ENCODE data around the gene PPP3CA.
"Not testable (repeated sequence)": the region's sequence is repeated elsewhere in the genome, so short reads cannot be mapped to it uniquely, and the experiment has no call there.

The PPP3CA gene

DNA sequence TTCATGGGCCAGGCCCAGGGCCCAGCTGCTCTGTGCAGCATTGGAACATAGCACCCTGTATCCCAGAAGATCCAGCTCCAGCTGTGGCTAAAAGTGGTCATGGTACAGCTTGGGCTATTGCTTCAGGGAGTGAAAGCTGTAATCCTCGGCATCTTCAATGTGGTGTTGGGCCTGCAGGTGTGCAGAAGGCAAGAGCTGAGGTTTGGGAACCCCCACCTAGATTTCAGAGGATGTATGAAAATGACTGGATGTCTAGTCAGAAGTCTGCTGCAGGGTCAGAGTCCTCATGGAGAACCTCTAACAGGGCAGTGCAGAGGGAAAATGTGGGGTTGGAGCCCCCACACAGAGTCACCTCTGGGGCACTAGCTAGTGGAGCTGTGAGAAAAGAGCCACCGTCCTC is 341.7 kb downstream of the PPP3CA start:
- no peaks in the 10 kb centered on the region for H3K4me1 ChIP-seq (ENCODE audit: control insufficient read depth, low read depth, low read length)
- no peak overlapping the region for H3K27ac ChIP-seq (ENCODE audit: low read length)
- no peak overlapping the region for H3K9ac ChIP-seq (ENCODE audit: low read length)
- H3K27me3 ChIP-seq (ENCODE audit: control insufficient read depth, insufficient read depth, low read length), result no peaks in the 10 kb centered on the region
- no peaks in the 10 kb centered on the region for H3K36me3 ChIP-seq (ENCODE audit: control insufficient read depth, low read depth, low read length)
- no peak overlapping the region for H3K4me3 ChIP-seq (ENCODE audit: low read length)
- H3K9me3 ChIP-seq (ENCODE audit: control insufficient read depth, low read depth, low read length), result no peaks in the 10 kb centered on the region

DNA sequence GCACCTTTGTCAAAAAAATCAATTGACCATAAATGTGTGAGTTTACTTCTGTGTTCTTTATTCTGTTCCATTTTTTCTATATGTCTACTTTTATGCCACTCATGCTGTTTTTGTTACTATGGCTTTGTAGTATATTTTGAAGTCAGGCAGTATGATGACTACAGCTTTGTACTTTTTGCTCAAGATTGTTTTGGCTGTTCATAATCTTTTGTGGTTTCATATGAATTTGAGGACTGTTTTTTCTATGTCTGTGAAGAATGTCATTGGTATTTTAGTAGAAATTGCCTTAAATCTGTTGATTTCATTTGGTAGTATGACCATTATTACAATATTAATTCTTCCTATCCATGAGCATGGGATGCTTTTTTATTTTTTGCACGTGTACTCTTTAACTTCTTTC is 346.8 kb downstream of the PPP3CA start:
- Histone ChIP-seq H3K9ac (ENCODE audit: low read length) (no peak overlapping the region), H3K36me3 (ENCODE audit: control insufficient read depth, low read depth, low read length) (no peaks in the 10 kb centered on the region), H3K27ac (ENCODE audit: low read length) (no peak overlapping the region), H3K4me3 (ENCODE audit: low read length) (no peak overlapping the region), H3K4me1 (ENCODE audit: control insufficient read depth, low read depth, low read length) (no peaks in the 10 kb centered on the region), H3K27me3 (ENCODE audit: control insufficient read depth, insufficient read depth, low read length) (no peaks in the 10 kb centered on the region), H3K9me3 (ENCODE audit: control insufficient read depth, low read depth, low read length) (no peaks in the 10 kb centered on the region)

DNA sequence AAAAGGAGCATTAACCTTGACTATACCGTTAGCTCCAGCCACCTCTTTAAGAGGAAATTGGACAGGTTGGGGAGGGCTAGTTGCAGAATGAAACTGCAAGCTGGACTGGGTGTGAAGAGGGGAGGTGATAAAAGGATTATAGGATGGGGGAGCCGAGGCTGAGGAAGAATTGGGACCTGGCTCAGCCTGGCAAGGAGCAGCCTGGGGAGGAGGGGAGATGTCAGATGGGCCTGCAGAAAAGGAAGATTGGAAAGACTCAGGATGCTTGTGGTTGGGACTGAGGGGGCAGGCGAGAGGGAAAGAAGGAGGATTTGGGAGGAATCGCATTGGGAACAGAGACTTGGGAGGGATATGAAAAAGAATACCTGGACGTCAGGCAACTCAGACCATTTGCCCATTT is 351.7 kb downstream of the PPP3CA start:
- Histone ChIP-seq H3K9ac (ENCODE audit: low read length) (no peak overlapping the region), H3K9me3 (ENCODE audit: control insufficient read depth, low read depth, low read length) (no peaks in the 10 kb centered on the region)

DNA sequence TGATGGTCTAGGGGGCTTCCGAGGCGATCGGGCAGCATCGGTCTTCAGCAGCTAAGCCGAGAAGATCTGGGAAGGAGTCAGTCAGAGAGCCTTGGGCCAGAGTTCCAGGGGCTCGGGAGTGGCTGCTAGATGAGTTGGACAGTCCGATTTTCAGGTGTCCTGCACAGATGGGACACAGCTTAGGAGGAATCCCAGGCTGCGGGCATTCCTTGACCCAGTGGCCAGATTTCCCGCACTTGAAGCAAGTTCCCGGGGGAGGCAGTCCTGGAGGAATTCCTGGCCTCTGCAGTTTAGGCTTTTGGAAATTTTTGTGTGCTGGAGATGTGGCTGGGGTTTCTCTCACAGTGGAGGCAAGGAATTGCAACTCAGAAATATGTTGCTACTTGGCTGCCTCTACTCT is 352.3 kb downstream of the PPP3CA start:
- H3K4me1 ChIP-seq (ENCODE audit: control insufficient read depth, low read depth, low read length); H3K4me3 ChIP-seq (ENCODE audit: low read length); H3K27me3 ChIP-seq (ENCODE audit: control insufficient read depth, insufficient read depth, low read length); H3K36me3 ChIP-seq (ENCODE audit: control insufficient read depth, low read depth, low read length); H3K27ac ChIP-seq (ENCODE audit: low read length); H3K9ac ChIP-seq (ENCODE audit: low read length); H3K9me3 ChIP-seq (ENCODE audit: control insufficient read depth, low read depth, low read length): not testable (repeated sequence)

More for the DNA sequence above, 351.7 kb downstream of the PPP3CA start:
- Histone ChIP-seq H3K27ac (ENCODE audit: low read length) (no peak overlapping the region), H3K36me3 (ENCODE audit: control insufficient read depth, low read depth, low read length) (no peaks in the 10 kb centered on the region), H3K27me3 (ENCODE audit: control insufficient read depth, insufficient read depth, low read length) (no peaks in the 10 kb centered on the region), H3K4me3 (ENCODE audit: low read length) (no peak overlapping the region), H3K4me1 (ENCODE audit: control insufficient read depth, low read depth, low read length) (no peaks in the 10 kb centered on the region)

DNA sequence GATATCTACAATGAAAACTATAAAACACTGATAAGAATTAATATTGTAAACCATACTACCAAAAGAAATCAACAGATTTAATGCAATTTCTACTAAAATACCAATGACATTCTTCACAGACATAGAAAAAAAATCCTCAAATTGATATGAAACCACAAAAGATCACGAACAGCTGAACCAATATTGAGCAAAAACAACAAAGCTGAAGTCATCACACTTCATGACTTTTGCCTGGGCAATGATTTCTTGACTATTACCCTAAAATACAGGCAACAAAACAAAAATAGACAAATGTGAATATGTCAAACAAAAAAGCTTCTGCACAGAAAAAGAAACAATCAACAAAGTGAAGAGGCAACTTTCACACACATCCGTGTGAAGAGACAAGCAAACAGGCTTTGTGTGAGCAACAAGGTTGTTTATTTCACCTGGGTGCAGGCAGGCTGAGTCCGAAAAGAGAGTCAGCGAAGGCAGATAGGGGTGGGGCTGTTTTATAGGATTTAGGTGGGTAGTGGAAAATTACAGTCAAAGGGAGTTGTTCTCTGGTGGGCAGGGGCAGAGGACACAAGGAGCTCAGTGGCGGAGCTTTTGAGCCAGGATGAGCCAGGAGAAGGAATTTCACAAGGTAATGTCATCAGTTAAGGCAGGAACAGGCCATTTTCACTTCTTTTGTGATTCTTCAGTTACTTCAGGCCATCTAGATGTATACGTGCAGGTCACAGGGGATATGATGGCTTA is 355.8 kb downstream of the PPP3CA start:
- not testable (repeated sequence) for H3K9ac ChIP-seq (ENCODE audit: low read length); H3K4me3 ChIP-seq (ENCODE audit: low read length); H3K27me3 ChIP-seq (ENCODE audit: control insufficient read depth, insufficient read depth, low read length); H3K4me1 ChIP-seq (ENCODE audit: control insufficient read depth, low read depth, low read length); H3K27ac ChIP-seq (ENCODE audit: low read length); H3K36me3 ChIP-seq (ENCODE audit: control insufficient read depth, low read depth, low read length); H3K9me3 ChIP-seq (ENCODE audit: control insufficient read depth, low read depth, low read length)

DNA sequence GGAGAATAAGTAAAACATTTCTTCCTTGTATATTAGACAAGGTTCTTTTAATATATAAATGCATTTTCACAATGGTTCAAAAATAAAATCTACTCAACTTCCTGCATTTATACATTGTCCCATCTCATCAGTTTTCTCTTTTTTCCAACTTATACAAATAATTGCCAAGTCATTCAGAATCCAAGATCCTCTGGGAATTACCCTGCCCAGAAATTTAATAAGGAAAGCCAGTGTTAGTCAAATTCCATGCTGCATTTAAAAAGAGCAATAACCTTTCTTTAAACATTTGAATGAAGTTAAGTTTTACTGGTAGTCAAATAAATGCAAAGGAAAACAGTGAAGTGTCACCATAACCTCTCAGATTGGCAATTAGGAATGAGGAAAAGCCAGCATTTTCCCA is 357.9 kb downstream of the PPP3CA start:
- Histone ChIP-seq H3K27ac (ENCODE audit: low read length) (no peak overlapping the region), H3K4me1 (ENCODE audit: control insufficient read depth, low read depth, low read length) (peaks cover 11% of the 10 kb centered on the region)

DNA sequence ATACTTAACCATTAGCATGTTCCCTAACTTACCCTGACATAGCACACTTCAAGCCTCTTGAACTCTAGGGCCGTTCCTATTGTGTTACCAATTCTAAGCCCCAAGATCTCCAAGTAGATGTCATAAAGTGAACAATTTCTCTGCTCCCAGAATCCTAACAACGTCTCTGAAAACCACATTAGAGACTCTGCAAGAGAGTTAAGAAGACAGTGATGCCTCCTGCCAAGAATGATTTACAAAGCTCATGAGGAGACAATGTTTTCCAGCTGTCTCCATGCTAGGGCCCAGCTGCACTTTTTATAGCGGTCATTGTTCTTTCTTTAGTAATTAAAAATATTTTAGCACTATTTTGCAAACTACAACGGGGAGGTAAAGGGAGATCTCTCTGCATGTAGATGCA is 358.4 kb downstream of the PPP3CA start:
- Histone ChIP-seq H3K4me3 (ENCODE audit: low read length) (no peak overlapping the region), H3K9ac (ENCODE audit: low read length) (no peak overlapping the region), H3K27ac (ENCODE audit: low read length) (no peak overlapping the region), H3K4me1 (ENCODE audit: control insufficient read depth, low read depth, low read length) (peaks cover 11% of the 10 kb centered on the region), H3K36me3 (ENCODE audit: control insufficient read depth, low read depth, low read length) (no peaks in the 10 kb centered on the region), H3K27me3 (ENCODE audit: control insufficient read depth, insufficient read depth, low read length) (no peaks in the 10 kb centered on the region), H3K9me3 (ENCODE audit: control insufficient read depth, low read depth, low read length) (no peaks in the 10 kb centered on the region)

More for the DNA sequence above, 357.9 kb downstream of the PPP3CA start:
- H3K27me3 ChIP-seq (ENCODE audit: control insufficient read depth, insufficient read depth, low read length), result no peaks in the 10 kb centered on the region
- H3K36me3 ChIP-seq (ENCODE audit: control insufficient read depth, low read depth, low read length), result no peaks in the 10 kb centered on the region
- no peak overlapping the region for H3K4me3 ChIP-seq (ENCODE audit: low read length)
- H3K9ac ChIP-seq (ENCODE audit: low read length), result no peak overlapping the region
- H3K9me3 ChIP-seq (ENCODE audit: control insufficient read depth, low read depth, low read length), result no peaks in the 10 kb centered on the region

DNA sequence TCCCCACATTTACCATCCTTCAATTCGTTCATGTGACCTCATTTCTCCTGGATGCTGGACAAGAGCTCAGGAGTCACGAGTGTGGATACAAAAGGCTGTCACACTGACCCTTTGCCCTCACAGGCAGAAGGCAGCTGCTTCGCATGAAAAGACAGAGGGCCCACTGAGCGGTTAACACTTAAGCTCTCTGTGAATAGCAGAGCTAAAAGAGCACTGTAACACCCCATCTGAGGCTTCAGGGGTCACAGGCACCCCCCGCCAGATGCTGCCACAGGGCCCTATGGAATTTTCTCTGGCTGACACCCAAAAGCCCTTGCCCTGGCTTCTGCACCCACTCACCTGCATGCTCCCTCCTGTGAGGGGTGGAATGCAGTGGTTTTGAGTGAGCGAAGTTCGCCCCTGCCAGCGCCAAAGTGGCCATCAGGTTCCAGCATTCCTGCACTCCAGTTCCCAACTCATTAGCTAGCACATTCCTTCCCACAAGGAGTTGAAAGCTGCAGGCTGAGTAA is 360.9 kb downstream of the PPP3CA start:
- no peak overlapping the region for H3K27ac ChIP-seq (ENCODE audit: low read length)
- H3K4me1 ChIP-seq (ENCODE audit: control insufficient read depth, low read depth, low read length), result peaks cover 14% of the 10 kb centered on the region
- no peaks in the 10 kb centered on the region for H3K36me3 ChIP-seq (ENCODE audit: control insufficient read depth, low read depth, low read length)
- H3K27me3 ChIP-seq (ENCODE audit: control insufficient read depth, insufficient read depth, low read length), result no peaks in the 10 kb centered on the region
- no peaks in the 10 kb centered on the region for H3K9me3 ChIP-seq (ENCODE audit: control insufficient read depth, low read depth, low read length)
- no peak overlapping the region for H3K4me3 ChIP-seq (ENCODE audit: low read length)
- no peak overlapping the region for H3K9ac ChIP-seq (ENCODE audit: low read length)

DNA sequence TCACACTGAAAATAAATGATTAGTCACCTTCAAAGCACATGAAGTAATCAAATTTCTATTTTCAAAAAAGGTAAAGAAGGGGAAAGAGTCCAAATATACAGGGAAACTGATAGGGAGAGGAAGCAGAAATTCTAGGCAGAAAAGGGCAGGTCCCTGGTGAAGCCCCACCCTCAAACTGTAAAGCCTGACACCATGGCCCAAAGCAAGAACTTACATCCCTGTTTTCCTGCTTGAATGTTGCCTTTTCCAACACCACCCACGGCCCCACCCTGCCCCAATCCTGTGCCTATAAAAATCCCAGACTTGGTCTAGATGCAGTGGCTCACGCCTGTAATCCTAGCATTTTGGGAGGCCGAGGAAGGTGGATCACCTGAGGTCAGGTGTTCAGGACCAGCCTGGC is 361.8 kb downstream of the PPP3CA start:
- Histone ChIP-seq H3K27me3 (ENCODE audit: control insufficient read depth, insufficient read depth, low read length) (no peaks in the 10 kb centered on the region), H3K9me3 (ENCODE audit: control insufficient read depth, low read depth, low read length) (no peaks in the 10 kb centered on the region), H3K27ac (ENCODE audit: low read length) (no peak overlapping the region), H3K4me1 (ENCODE audit: control insufficient read depth, low read depth, low read length) (peaks cover 14% of the 10 kb centered on the region), H3K9ac (ENCODE audit: low read length) (no peak overlapping the region), H3K36me3 (ENCODE audit: control insufficient read depth, low read depth, low read length) (no peaks in the 10 kb centered on the region), H3K4me3 (ENCODE audit: low read length) (no peak overlapping the region)

DNA sequence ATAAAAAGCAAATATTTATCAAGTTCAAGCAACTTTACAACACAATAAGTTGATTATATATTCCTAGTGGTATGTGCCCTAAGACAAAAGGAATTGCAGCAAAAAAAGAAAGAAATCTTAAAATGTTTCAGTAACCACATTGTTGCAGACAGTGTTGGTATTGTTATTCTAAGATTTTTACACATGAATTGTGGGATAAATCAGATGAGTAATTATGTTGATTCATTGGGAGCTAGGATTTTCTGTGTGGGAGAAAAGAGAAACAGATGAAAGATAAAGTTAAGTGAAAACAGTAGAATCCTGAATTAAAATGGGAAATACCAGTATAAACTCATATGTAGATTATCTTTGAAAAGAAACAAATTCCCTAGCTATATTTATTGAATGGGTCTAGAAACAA is 362.4 kb downstream of the PPP3CA start:
- no peaks in the 10 kb centered on the region for H3K9me3 ChIP-seq (ENCODE audit: control insufficient read depth, low read depth, low read length)
- H3K4me1 ChIP-seq (ENCODE audit: control insufficient read depth, low read depth, low read length), result peaks cover 14% of the 10 kb centered on the region
- H3K27me3 ChIP-seq (ENCODE audit: control insufficient read depth, insufficient read depth, low read length), result no peaks in the 10 kb centered on the region
- no peak overlapping the region for H3K9ac ChIP-seq (ENCODE audit: low read length)
- H3K4me3 ChIP-seq (ENCODE audit: low read length), result no peak overlapping the region
- H3K27ac ChIP-seq (ENCODE audit: low read length), result peak overlapping the region; percentile 20
- H3K36me3 ChIP-seq (ENCODE audit: control insufficient read depth, low read depth, low read length), result no peaks in the 10 kb centered on the region

DNA sequence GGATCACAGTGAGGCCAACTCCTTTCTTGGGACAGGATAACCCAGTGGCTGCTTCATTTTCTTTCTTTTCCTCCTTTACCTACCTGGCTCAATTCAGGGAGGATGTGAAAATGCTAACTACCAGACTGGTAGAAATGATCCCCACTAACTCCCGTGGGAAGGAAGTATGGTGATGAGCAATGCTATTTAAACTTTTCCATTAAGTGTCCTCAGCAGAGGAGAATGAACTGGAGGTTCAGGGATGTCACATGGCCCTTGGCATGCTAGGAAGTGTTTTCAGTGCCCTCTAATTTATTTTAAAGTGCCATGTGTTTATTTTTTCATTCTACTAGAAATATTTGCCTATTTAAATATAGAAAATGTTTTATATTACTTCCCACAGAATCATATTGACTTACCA is 363.9 kb downstream of the PPP3CA start:
- Histone ChIP-seq H3K27ac (ENCODE audit: low read length) (no peak overlapping the region), H3K36me3 (ENCODE audit: control insufficient read depth, low read depth, low read length) (no peaks in the 10 kb centered on the region), H3K4me3 (ENCODE audit: low read length) (no peak overlapping the region), H3K27me3 (ENCODE audit: control insufficient read depth, insufficient read depth, low read length) (no peaks in the 10 kb centered on the region), H3K9me3 (ENCODE audit: control insufficient read depth, low read depth, low read length) (no peaks in the 10 kb centered on the region), H3K4me1 (ENCODE audit: control insufficient read depth, low read depth, low read length) (peaks cover 11% of the 10 kb centered on the region), H3K9ac (ENCODE audit: low read length) (no peak overlapping the region)

DNA sequence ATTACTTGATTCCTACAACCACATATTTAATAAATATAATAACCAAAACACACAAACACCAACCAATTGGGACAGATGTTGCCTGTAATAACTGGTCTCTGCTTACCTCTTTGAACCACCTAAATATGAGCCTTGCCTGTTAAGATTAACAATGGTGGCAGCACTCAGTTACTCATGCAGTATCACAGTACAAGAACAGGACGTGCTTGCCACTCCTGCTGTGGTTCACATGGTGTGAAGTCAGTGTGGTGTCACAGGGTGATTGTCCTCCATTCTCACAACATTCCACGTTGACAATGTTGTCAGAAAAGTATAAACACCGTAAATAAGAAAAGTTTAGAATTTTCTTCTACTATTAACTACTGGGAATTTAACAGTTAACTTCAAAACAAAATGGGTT is 365.0 kb downstream of the PPP3CA start:
- Histone ChIP-seq H3K4me1 (ENCODE audit: control insufficient read depth, low read depth, low read length) (peaks cover 11% of the 10 kb centered on the region), H3K9me3 (ENCODE audit: control insufficient read depth, low read depth, low read length) (no peaks in the 10 kb centered on the region), H3K36me3 (ENCODE audit: control insufficient read depth, low read depth, low read length) (no peaks in the 10 kb centered on the region), H3K27ac (ENCODE audit: low read length) (no peak overlapping the region), H3K27me3 (ENCODE audit: control insufficient read depth, insufficient read depth, low read length) (no peaks in the 10 kb centered on the region), H3K4me3 (ENCODE audit: low read length) (no peak overlapping the region), H3K9ac (ENCODE audit: low read length) (no peak overlapping the region)

Data from iPS-18a (cell line).